DND-41 (cell line): Measurements from ENCODE around the gene KCNIP2.
A peak's percentile ranks its signal among the peaks of the same experiment; 100 is the strongest.

Experiments
- ATAC-seq: fragments of 200-7000 bp; cut with Tn5 transposase; 3 replicates; pipeline ENCODE4 v1.9.1; 2021; ENCODE audit warnings: low read depth; ENCODE audit not compliant: insufficient read depth
- DNase-seq: peaks from one replicate; pipeline ENCODE4 v3.0.0-alpha.2; 2020
- H2AFZ ChIP-seq: 2 replicates; pipeline ENCODE4 v1.6.0; 2012; ENCODE audit warnings: low read depth, low read length
- H3K27ac ChIP-seq: 2 replicates; pipeline ENCODE4 v1.5.1; 2012; ENCODE audit warnings: low read length, inconsistent platforms
- H3K27me3 ChIP-seq: fragments of 200-600 bp; sonication (generic); 2 replicates; pipeline ENCODE4 v1.6.0; 2012; ENCODE audit warnings: low read length, mild to moderate bottlenecking, inconsistent platforms; ENCODE audit not compliant: insufficient read depth, poor library complexity
- H3K36me3 ChIP-seq: 2 replicates; pipeline ENCODE4 v1.5.1; 2012; ENCODE audit warnings: low read length, inconsistent platforms; ENCODE audit not compliant: insufficient read depth
- H3K4me1 ChIP-seq: 2 replicates; pipeline ENCODE4 v1.5.1; 2012; ENCODE audit warnings: mild to moderate bottlenecking, low read length; ENCODE audit not compliant: insufficient read depth
- H3K4me2 ChIP-seq: 2 replicates; pipeline ENCODE4 v1.6.0; 2012; ENCODE audit warnings: mild to moderate bottlenecking, moderate library complexity, low read length, inconsistent platforms; ENCODE audit not compliant: insufficient read depth
- H3K4me3 ChIP-seq, 2 experiments: fragments of 200-600 bp in 1 of 2; shearing (Covaris generic) in 1 of 2; 2 replicates each; pipeline ENCODE4 v1.5.1; 2012 to 2016; ENCODE audit warnings: inconsistent platforms in 2 of 2, low read length in 2 of 2, mild to moderate bottlenecking in 2 of 2, low read depth in 1 of 2, moderate library complexity in 1 of 2
- H3K79me2 ChIP-seq: 2 replicates; pipeline ENCODE4 v1.6.0; 2012; ENCODE audit warnings: low read length, inconsistent platforms; ENCODE audit not compliant: insufficient read depth
- H3K9ac ChIP-seq: 2 replicates; pipeline ENCODE4 v1.6.0; 2012; ENCODE audit warnings: low read depth, mild to moderate bottlenecking, inconsistent platforms, low read length, moderate library complexity
- H3K9me3 ChIP-seq: 2 replicates; pipeline ENCODE4 v1.5.1; 2012; ENCODE audit warnings: low read length, moderate library complexity, mild to moderate bottlenecking, inconsistent platforms; ENCODE audit not compliant: insufficient read depth, severe bottlenecking
- H4K20me1 ChIP-seq: 2 replicates; pipeline ENCODE4 v1.6.0; 2012; ENCODE audit warnings: low read length; ENCODE audit not compliant: insufficient read depth
- CTCF ChIP-seq: IDR thresholded peaks from 2 replicates; pipeline ENCODE4 v1.5.1; 2012; ENCODE audit warnings: borderline replicate concordance, low read length, moderate library complexity, mild to moderate bottlenecking; ENCODE audit not compliant: poor library complexity, severe bottlenecking; ENCODE audit errors: extremely low read depth
- EZH2 ChIP-seq: IDR thresholded peaks from 3 replicates; pipeline ENCODE4 v1.6.1; 2012; ENCODE audit warnings: borderline replicate concordance, low read depth, mild to moderate bottlenecking, moderate library complexity, low read length, inconsistent platforms; ENCODE audit not compliant: severe bottlenecking

The KCNIP2 gene

GRCh38 chr10:101829561-101830315, 13.9 kb downstream of the KCNIP2 start:
- Histone ChIP-seq H3K36me3 (no peaks in the 10 kb centered on the region), H3K9ac (peak overlapping the region; percentile 66; the same call in 1 of the 2 replicates), H3K79me2 (no peaks in the 10 kb centered on the region), H4K20me1 (peaks cover 3% of the 10 kb centered on the region; the same call in 1 of the 2 replicates), H3K9me3 (no peaks in the 10 kb centered on the region), H3K4me2 (peak overlapping the region; percentile 92; the same call in 1 of the 2 replicates), H3K27ac (peak overlapping the region; percentile 80), H3K4me1 (peaks cover 35% of the 10 kb centered on the region), H2AFZ (peak overlapping the region; percentile 85), H3K27me3 (no peaks in the 10 kb centered on the region), H3K4me3 (peak overlapping the region in 1 of 2 experiments; percentile 64; a peak in 1 of 4 replicates)
- no peak for ATAC-seq
- TF ChIP-seq CTCF (no peak), EZH2 (no peak)
- DNase-seq: no peak

GRCh38 chr10:101828766-101829551, 14.6 kb downstream of the KCNIP2 start:
- Histone ChIP-seq H3K4me1 (peaks cover 31% of the 10 kb centered on the region), H3K4me3 (no peak overlapping the region), H3K9me3 (no peaks in the 10 kb centered on the region), H3K27ac (no peak overlapping the region), H3K36me3 (no peaks in the 10 kb centered on the region), H2AFZ (no peak overlapping the region), H3K27me3 (no peaks in the 10 kb centered on the region), H3K79me2 (no peaks in the 10 kb centered on the region), H3K9ac (no peak overlapping the region), H3K4me2 (no peak overlapping the region), H4K20me1 (peaks cover 3% of the 10 kb centered on the region; the same call in 1 of the 2 replicates)
- TF ChIP-seq CTCF (no peak), EZH2 (no peak)
- DNase-seq (no peak), ATAC-seq (no peak)

GRCh38 chr10:101827919-101828600, 15.5 kb downstream of the KCNIP2 start:
- Histone ChIP-seq H3K27me3 (no peaks in the 10 kb centered on the region), H3K4me3 (no peak overlapping the region), H3K27ac (no peak overlapping the region), H3K4me2 (no peak overlapping the region), H4K20me1 (peaks cover 3% of the 10 kb centered on the region; the same call in 1 of the 2 replicates), H2AFZ (no peak overlapping the region), H3K36me3 (no peaks in the 10 kb centered on the region), H3K79me2 (no peaks in the 10 kb centered on the region), H3K9me3 (no peaks in the 10 kb centered on the region), H3K9ac (no peak overlapping the region), H3K4me1 (peaks cover 31% of the 10 kb centered on the region)
- DNase-seq: no peak
- TF ChIP-seq CTCF: no peak
- TF ChIP-seq EZH2: no peak
- ATAC-seq: no peak
